CD4-positive, alpha-beta T cell (primary cell): ENCODE measurements around the gene ARFRP1. TPM values are rescaled to one million over a fixed set of nuclear protein-coding genes. Genes with fewer than 3 reads are reported as not detected.

Experiments used
- ATAC-seq: fragments of 200-7000 bp; cut with Tn5 transposase; one replicate; pipeline ENCODE4 v1.10.0; 2022; ENCODE audit warnings: mild to moderate bottlenecking; ENCODE audit not compliant: poor library complexity
- CTCF ChIA-PET: fragments of 350-600 bp; sonication (Branson Sonifier 250); formaldehyde crosslinking; loops from one replicate; lab custom pipeline; 2021; ENCODE audit warnings: antibody characterized with exemption, inconsistent platforms; lab: Charles Lee
- POLR2A ChIA-PET: fragments of 350-600 bp; sonication (Branson Sonifier 250); formaldehyde crosslinking; loops from one replicate; lab custom pipeline; 2021; ENCODE audit warnings: antibody characterized with exemption, inconsistent platforms; lab: Charles Lee
- DNase-seq, 14 experiments: peaks; one replicate each; pipeline ENCODE4 v3.0.0-alpha.2; 2013 to 2020; ENCODE audit warnings: mixed read lengths in 2 of 14
- H3K27ac ChIP-seq, 2 donors: one replicate each; pipeline versions ENCODE4 v1.5.1 to v1.7.0; 2013; ENCODE audit warnings: low read length in 2 of 2, low read depth in 1 of 2, mild to moderate bottlenecking in 1 of 2
- H3K27me3 ChIP-seq, 2 experiments: 1 replicate in 1 of 2; 2 replicates in 1 of 2; pipeline versions ENCODE4 v1.6.1 to v1.7.0; 2013; ENCODE audit warnings: low read length in 2 of 2, control low read depth in 1 of 2, mild to moderate bottlenecking in 1 of 2, moderate library complexity in 1 of 2; ENCODE audit not compliant: insufficient read depth in 2 of 2, control insufficient read depth in 1 of 2
- H3K36me3 ChIP-seq: one replicate; pipeline ENCODE4 v1.6.1; 2013; ENCODE audit warnings: low read length, control low read depth; ENCODE audit not compliant: insufficient read depth
- H3K4me1 ChIP-seq: one replicate; pipeline ENCODE4 v1.6.1; 2013; ENCODE audit warnings: low read length, control low read depth; ENCODE audit not compliant: insufficient read depth
- H3K4me3 ChIP-seq: one replicate; pipeline ENCODE4 v1.5.1; 2013; ENCODE audit warnings: mild to moderate bottlenecking, low read length, moderate library complexity
- H3K9me3 ChIP-seq, 2 experiments: 1 replicate in 1 of 2; 2 replicates in 1 of 2; pipeline versions ENCODE4 v1.6.1 to v1.7.0; 2013; ENCODE audit warnings: low read length in 2 of 2, mild to moderate bottlenecking in 2 of 2, control low read depth in 1 of 2, moderate library complexity in 1 of 2; ENCODE audit not compliant: control insufficient read depth in 1 of 2, insufficient read depth in 1 of 2
- H3K27ac Mint-ChIP-seq: one replicate; pipeline ENCODE4 v1.8.0; 2020; ENCODE audit warnings: mixed read lengths
- H3K27me3 Mint-ChIP-seq: one replicate; pipeline ENCODE4 v1.8.0; 2021; ENCODE audit warnings: mixed read lengths
- H3K36me3 Mint-ChIP-seq: one replicate; pipeline ENCODE4 v1.8.0; 2021; ENCODE audit warnings: low read depth, mixed read lengths
- H3K4me1 Mint-ChIP-seq: one replicate; pipeline ENCODE4 v1.8.0; 2021; ENCODE audit warnings: low read depth, mixed read lengths
- H3K4me3 Mint-ChIP-seq: one replicate; pipeline ENCODE4 v1.8.0; 2020; ENCODE audit warnings: mild to moderate bottlenecking, mixed read lengths
- H3K9me3 Mint-ChIP-seq: one replicate; pipeline ENCODE4 v1.8.0; 2020; ENCODE audit warnings: mixed read lengths
- intact Hi-C, 2 experiments: fragments of 100-400 bp; cut with DNase I in 1 of 2; cut with micrococcal nuclease in 1 of 2; formaldehyde crosslinking; loops; one replicate each; pipeline versions ENCODE4 v1.15.1 to v1.9.0; 2023 to 2025; cut with DNase I, micrococcal nuclease
- total RNA-seq, 174 experiments: library from RNA in 2 of 174; stranded (reverse) in 2 of 174; gene quantifications; one replicate each; pipeline ENCODE4 v1.2.3 and lab custom pipeline; 2021 to 2026
- TF ChIP-seq, protein P1 (sequence below): fragments of 200-600 bp; IDR thresholded peaks from one replicate; pipeline ENCODE4 v1.8.0; 2022; ENCODE audit warnings: antibody characterized with exemption, mild to moderate bottlenecking

ARFRP1 gene
- total RNA-seq, 2 experiments from 2014 or later = 34.5 to 35.7 TPM

DNA sequence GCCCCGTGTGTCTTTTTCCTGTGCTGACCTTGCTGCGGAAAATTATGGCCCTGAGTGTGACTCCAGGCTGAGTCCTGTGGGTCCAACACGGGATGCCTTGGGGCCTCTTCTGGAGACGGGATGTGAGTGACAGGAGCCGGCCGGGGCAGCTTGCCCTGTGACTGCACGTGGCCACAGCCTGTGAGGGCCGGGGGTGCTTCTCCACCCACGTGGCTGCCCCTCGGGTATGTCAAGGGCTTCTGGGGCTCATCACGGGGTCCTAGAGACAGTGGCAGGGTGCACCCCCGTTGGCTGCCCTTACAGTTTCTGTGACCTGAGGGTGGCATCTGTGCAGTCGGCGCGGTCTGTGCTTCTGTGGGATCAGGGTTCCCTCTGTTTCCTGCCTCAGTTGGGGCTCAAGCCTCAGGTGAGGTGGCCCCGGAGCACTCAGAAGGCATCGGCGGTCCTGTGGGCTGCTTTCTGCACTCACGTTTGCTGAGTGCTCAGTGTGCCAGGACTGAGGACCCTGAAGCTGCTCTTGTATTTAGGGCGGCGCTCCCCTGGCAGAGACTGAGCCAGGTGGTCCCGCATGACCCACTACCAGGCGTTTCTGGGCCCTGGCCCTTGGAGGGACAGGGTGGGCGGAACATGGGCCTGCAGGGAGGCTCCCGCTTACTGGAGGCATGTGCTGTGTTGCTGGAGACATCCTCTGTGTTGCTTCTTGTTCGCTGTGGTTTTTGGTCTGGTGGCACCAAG lies 44.3 kb downstream of the ARFRP1 start:
- H3K27ac ChIP-seq = no peak overlapping the region
- Mint-ChIP-seq H3K4me1 (peaks cover 19% of the 10 kb centered on the region), H3K36me3 (peaks cover 24% of the 10 kb centered on the region), H3K4me3 (no peak overlapping the region), H3K9me3 (no peaks in the 10 kb centered on the region), H3K27me3 (no peaks in the 10 kb centered on the region), H3K27ac (no peak overlapping the region)
- H3K27me3 ChIP-seq = no peaks in the 10 kb centered on the region
- TF ChIP-seq, protein P1, sequence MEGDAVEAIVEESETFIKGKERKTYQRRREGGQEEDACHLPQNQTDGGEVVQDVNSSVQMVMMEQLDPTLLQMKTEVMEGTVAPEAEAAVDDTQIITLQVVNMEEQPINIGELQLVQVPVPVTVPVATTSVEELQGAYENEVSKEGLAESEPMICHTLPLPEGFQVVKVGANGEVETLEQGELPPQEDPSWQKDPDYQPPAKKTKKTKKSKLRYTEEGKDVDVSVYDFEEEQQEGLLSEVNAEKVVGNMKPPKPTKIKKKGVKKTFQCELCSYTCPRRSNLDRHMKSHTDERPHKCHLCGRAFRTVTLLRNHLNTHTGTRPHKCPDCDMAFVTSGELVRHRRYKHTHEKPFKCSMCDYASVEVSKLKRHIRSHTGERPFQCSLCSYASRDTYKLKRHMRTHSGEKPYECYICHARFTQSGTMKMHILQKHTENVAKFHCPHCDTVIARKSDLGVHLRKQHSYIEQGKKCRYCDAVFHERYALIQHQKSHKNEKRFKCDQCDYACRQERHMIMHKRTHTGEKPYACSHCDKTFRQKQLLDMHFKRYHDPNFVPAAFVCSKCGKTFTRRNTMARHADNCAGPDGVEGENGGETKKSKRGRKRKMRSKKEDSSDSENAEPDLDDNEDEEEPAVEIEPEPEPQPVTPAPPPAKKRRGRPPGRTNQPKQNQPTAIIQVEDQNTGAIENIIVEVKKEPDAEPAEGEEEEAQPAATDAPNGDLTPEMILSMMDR = no peak
- H3K4me1 ChIP-seq = peaks cover 11% of the 10 kb centered on the region
- no peak for DNase-seq
- intact Hi-C loops = no loop called here
- peaks cover 38% of the 10 kb centered on the region for H3K36me3 ChIP-seq
- no peak overlapping the region for H3K4me3 ChIP-seq
- ChIA-PET CTCF (no interaction called here), POLR2A (no interaction called here)
- no peaks in the 10 kb centered on the region for H3K9me3 ChIP-seq
- no peak for ATAC-seq

DNA sequence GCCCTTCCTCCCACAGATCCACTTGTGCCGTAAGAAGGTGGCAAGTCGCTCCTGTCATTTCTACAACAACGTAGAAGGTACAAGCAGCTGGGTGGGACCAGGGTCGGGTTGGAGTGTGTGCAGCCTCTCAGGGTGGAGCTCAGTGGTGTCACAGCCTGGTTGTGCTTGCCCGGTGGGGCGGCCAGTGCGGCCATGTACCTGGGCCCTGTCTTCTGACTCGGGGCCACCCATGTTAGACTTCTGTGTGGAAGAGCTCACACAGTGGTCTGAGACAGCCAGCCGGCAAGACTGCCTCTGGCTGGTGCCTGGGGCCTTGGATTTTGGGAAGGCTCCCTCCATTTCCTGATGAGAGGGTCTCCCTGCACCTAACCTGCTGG lies 45.0 kb downstream of the ARFRP1 start:
- POLR2A ChIA-PET = no interaction called here
- Histone ChIP-seq H3K4me3 (no peak overlapping the region), H3K27me3 (no peaks in the 10 kb centered on the region), H3K36me3 (peaks cover 38% of the 10 kb centered on the region), H3K27ac (no peak overlapping the region), H3K4me1 (peaks cover 15% of the 10 kb centered on the region), H3K9me3 (no peaks in the 10 kb centered on the region)
- no peaks in the 10 kb centered on the region for H3K27me3 Mint-ChIP-seq
- intact Hi-C loops = no loop called here
- DNase-seq (no peak), ATAC-seq (no peak)
- H3K36me3 Mint-ChIP-seq = peaks cover 24% of the 10 kb centered on the region
- TF ChIP-seq, protein P1 = no peak
- CTCF ChIA-PET = no interaction called here
- no peak overlapping the region for H3K27ac Mint-ChIP-seq
- peaks cover 26% of the 10 kb centered on the region for H3K4me1 Mint-ChIP-seq
- no peak overlapping the region for H3K4me3 Mint-ChIP-seq
- no peaks in the 10 kb centered on the region for H3K9me3 Mint-ChIP-seq

DNA sequence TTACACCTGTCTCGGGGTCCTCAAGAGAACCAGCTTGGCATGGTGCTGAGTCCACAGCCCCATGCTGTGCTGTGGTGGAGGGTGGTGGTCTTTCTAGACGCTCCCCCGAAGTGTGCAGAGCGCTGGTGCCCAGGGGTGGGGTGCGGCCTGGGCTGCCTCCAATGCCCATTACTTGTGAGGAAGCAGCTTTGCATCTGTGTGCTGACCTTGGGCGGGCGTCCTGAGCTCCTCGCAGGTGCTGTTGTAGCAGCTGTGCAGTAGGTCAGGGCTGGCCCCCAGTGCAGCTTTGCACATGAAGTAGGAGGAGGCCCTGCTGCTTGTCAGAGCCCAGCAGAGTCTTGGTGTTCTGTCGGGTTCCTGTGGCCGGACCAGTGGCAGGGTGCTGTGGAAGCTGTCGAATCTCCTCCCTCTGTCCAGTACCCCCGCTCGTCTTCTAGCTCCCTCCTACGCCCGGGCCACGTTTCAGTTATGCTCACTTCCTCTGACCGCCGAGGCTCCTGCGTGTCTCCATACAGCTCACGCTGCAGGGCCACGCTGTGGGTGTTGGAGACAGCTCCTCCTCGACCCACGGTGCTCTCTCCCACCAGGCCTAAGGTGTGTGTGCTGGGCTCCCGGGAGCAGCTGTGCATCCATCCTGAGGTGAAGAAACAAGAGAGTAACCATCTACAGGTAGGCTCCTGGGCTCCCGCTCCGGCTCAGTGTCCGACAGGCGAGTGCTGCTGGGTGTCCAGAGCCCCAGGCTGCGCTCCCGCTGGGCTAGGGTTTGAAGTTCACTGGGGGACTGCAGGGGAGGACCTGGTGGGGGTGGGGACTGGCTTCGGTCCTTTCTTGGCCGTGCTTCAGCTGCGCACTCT lies 45.6 kb downstream of the ARFRP1 start:
- peak overlapping the region; percentile 48 for H3K4me3 Mint-ChIP-seq
- no peaks in the 10 kb centered on the region for H3K27me3 ChIP-seq
- intact Hi-C loops = no loop called here
- H3K27ac Mint-ChIP-seq = no peak overlapping the region
- H3K4me3 ChIP-seq = no peak overlapping the region
- TF ChIP-seq, protein P1 = no peak
- POLR2A ChIA-PET = no interaction called here
- H3K9me3 Mint-ChIP-seq = no peaks in the 10 kb centered on the region
- peaks cover 32% of the 10 kb centered on the region for H3K36me3 ChIP-seq
- peaks cover 26% of the 10 kb centered on the region for H3K4me1 Mint-ChIP-seq
- no peak overlapping the region for H3K27ac ChIP-seq
- peaks cover 25% of the 10 kb centered on the region for H3K36me3 Mint-ChIP-seq
- H3K9me3 ChIP-seq = no peaks in the 10 kb centered on the region
- no peaks in the 10 kb centered on the region for H3K27me3 Mint-ChIP-seq
- H3K4me1 ChIP-seq = peaks cover 21% of the 10 kb centered on the region
- DNase-seq (no peak), ATAC-seq (no peak)
- CTCF ChIA-PET = no interaction called here
